GM23338 (cell line): ENCODE data around the gene ZCCHC24. TPM values are rescaled to one million over a fixed set of nuclear protein-coding genes. Genes with fewer than 3 reads are reported as not detected.

Source experiments
- ATAC-seq: fragments of 200-7000 bp; cut with Tn5 transposase; 3 replicates; pipeline ENCODE4 v1.9.1; 2020
- DNase-seq: peaks from one replicate; pipeline ENCODE4 v3.0.0-alpha.2; 2015; ENCODE audit warnings: low spot score
- H2AFZ ChIP-seq: fragments of 200-600 bp; sonication (generic); 2 replicates; pipeline ENCODE4 v1.8.0; 2016; ENCODE audit warnings: antibody characterized with exemption, mild to moderate bottlenecking, moderate library complexity
- H3F3A ChIP-seq: fragments of 200-600 bp; sonication (generic); replicated peaks from 2 replicates; pipeline ENCODE4 v1.8.0; 2017; ENCODE audit warnings: antibody characterized with exemption, mixed run types, low read depth
- H3K27ac ChIP-seq: fragments of 200-600 bp; sonication (generic); 2 replicates; pipeline ENCODE4 v1.6.1; 2016; ENCODE audit warnings: low read depth
- H3K27me3 ChIP-seq: fragments of 200-600 bp; sonication (generic); 2 replicates; pipeline ENCODE4 v1.8.0; 2016; ENCODE audit warnings: mild to moderate bottlenecking, mixed run types, moderate library complexity; ENCODE audit not compliant: insufficient read depth
- H3K36me3 ChIP-seq: fragments of 200-600 bp; sonication (generic); 2 replicates; pipeline ENCODE4 v1.8.0; 2016; ENCODE audit warnings: mild to moderate bottlenecking; ENCODE audit not compliant: insufficient read depth
- H3K4me1 ChIP-seq: fragments of 200-600 bp; sonication (generic); 2 replicates; pipeline ENCODE4 v1.8.0; 2016; ENCODE audit warnings: mild to moderate bottlenecking, moderate library complexity; ENCODE audit not compliant: insufficient read depth
- H3K4me2 ChIP-seq: fragments of 200-600 bp; sonication (generic); 2 replicates; pipeline ENCODE4 v1.7.1; 2017; ENCODE audit warnings: mixed run types
- H3K4me3 ChIP-seq: fragments of 200-600 bp; sonication (generic); 2 replicates; pipeline ENCODE4 v1.6.1; 2016; ENCODE audit warnings: mixed run types
- H3K79me2 ChIP-seq: fragments of 200-600 bp; sonication (generic); replicated peaks from 2 replicates; pipeline ENCODE4 v1.8.0; 2017; ENCODE audit warnings: mild to moderate bottlenecking; ENCODE audit not compliant: insufficient read depth
- H3K9me2 ChIP-seq: fragments of 200-600 bp; sonication (generic); 2 replicates; pipeline ENCODE4 v1.8.0; 2017; ENCODE audit not compliant: insufficient read depth
- H4K20me1 ChIP-seq: fragments of 200-600 bp; sonication (generic); replicated peaks from 2 replicates; pipeline ENCODE4 v1.8.0; 2017; ENCODE audit warnings: mild to moderate bottlenecking; ENCODE audit not compliant: insufficient read depth
- H3K27ac Mint-ChIP-seq: 2 replicates; pipeline ENCODE4 v1.8.0; 2020; ENCODE audit warnings: inconsistent platforms, mild to moderate bottlenecking, moderate library complexity, mixed read lengths
- H3K27me3 Mint-ChIP-seq: 3 replicates; pipeline ENCODE4 v1.8.0; 2022; ENCODE audit warnings: low read depth, mild to moderate bottlenecking, moderate library complexity, mixed read lengths, inconsistent platforms; ENCODE audit not compliant: insufficient read depth, poor library complexity
- H3K36me3 Mint-ChIP-seq: 3 replicates; pipeline ENCODE4 v1.8.0; 2021; ENCODE audit warnings: low read depth, mild to moderate bottlenecking, inconsistent platforms, moderate library complexity, mixed read lengths
- H3K4me1 Mint-ChIP-seq: 3 replicates; pipeline ENCODE4 v1.8.0; 2020; ENCODE audit warnings: mild to moderate bottlenecking, inconsistent platforms, mixed read lengths
- H3K4me3 Mint-ChIP-seq: 3 replicates; pipeline ENCODE4 v1.8.0; 2021; ENCODE audit warnings: moderate library complexity, mild to moderate bottlenecking, inconsistent platforms, mixed read lengths
- H3K9me3 Mint-ChIP-seq: 3 replicates; pipeline ENCODE4 v1.8.0; 2020; ENCODE audit warnings: moderate library complexity, mild to moderate bottlenecking, inconsistent platforms, mixed read lengths
- CREB1 ChIP-seq: fragments of 250-450 bp; sonication (Bioruptor Pico); IDR thresholded peaks from 2 replicates; pipeline ENCODE4 v1.5.0; 2020; ENCODE audit warnings: low read depth, mild to moderate bottlenecking, moderate library complexity
- EZH2 ChIP-seq: fragments of 200-600 bp; sonication (generic); IDR thresholded peaks from one replicate; pipeline ENCODE4 v1.8.0; 2017; ENCODE audit warnings: antibody characterized with exemption, mild to moderate bottlenecking, low read depth; ENCODE audit not compliant: unreplicated experiment
- EZH2phosphoT487 ChIP-seq: fragments of 200-600 bp; sonication (generic); IDR thresholded peaks from one replicate; pipeline ENCODE4 v1.8.1; 2018; ENCODE audit warnings: antibody characterized with exemption; ENCODE audit not compliant: unreplicated experiment
- JUNB ChIP-seq: IDR thresholded peaks from one replicate; pipeline ENCODE4 v1.6.1; 2016; ENCODE audit warnings: antibody characterized with exemption; ENCODE audit not compliant: unreplicated experiment
- NANOG ChIP-seq: IDR thresholded peaks from 2 replicates; pipeline ENCODE4 v1.6.1; 2016; ENCODE audit warnings: antibody characterized with exemption, borderline replicate concordance
- POLR2AphosphoS5 ChIP-seq: IDR thresholded peaks from 2 replicates; pipeline ENCODE4 v1.6.1; 2016; ENCODE audit warnings: antibody characterized with exemption, low read depth
- STAT1 ChIP-seq: IDR thresholded peaks from one replicate; pipeline ENCODE4 v1.6.1; 2016; ENCODE audit warnings: antibody characterized with exemption; ENCODE audit not compliant: unreplicated experiment
- ZNF114 ChIP-seq: fragments of 250-450 bp; sonication (Bioruptor Pico); IDR thresholded peaks from 2 replicates; pipeline ENCODE4 v1.5.0; 2020; ENCODE audit warnings: mild to moderate bottlenecking, moderate library complexity
- ZNF331 ChIP-seq: fragments of 250-450 bp; sonication (Bioruptor Pico); IDR thresholded peaks from 2 replicates; pipeline ENCODE4 v1.5.0; 2020; ENCODE audit warnings: low read depth, mild to moderate bottlenecking, moderate library complexity
- polyA plus RNA-seq: library from polyadenylated mRNA; unstranded; fragments of >200 nt; fragmentation: Nextera tagmentation; extraction: Ambion mirVana; gene quantifications from 2 replicates; pipeline ENCODE4 v1.2.1, GENCODE V29; 2016
- total RNA-seq: library from RNA; depleted of rRNA; stranded (reverse); fragments of >200 nt; shearing (Covaris generic); gene quantifications from 2 replicates; pipeline ENCODE4 v1.2.3, GENCODE V29; 2014
- TF ChIP-seq, protein P1 (sequence below): IDR thresholded peaks from 2 replicates; pipeline ENCODE4 v1.6.1; 2016; ENCODE audit warnings: antibody characterized with exemption
- TF ChIP-seq, protein P2 (sequence below), 2 experiments: fragments of 200-600 bp in 1 of 2; sonication (generic) in 1 of 2; conservative IDR thresholded peaks; 2 replicates each; pipeline versions ENCODE4 v1.5.1 to v1.6.1; 2016 to 2017; ENCODE audit warnings: antibody characterized with exemption in 2 of 2, low read depth in 2 of 2, mild to moderate bottlenecking in 2 of 2, moderate library complexity in 1 of 2
- TF ChIP-seq, protein P3 (sequence below): fragments of 250-450 bp; sonication (Bioruptor Pico); IDR thresholded peaks from 2 replicates; pipeline ENCODE4 v1.5.0; 2020; ENCODE audit warnings: mild to moderate bottlenecking, moderate library complexity
- TF ChIP-seq, protein P4 (sequence below): IDR thresholded peaks from one replicate; pipeline ENCODE4 v1.6.1; 2018; ENCODE audit warnings: antibody characterized with exemption; ENCODE audit not compliant: unreplicated experiment

The ZCCHC24 gene
- total and polyA plus RNA-seq, 2 experiments from 2014 or later, result 2.0 to 10.1 TPM

DNA sequence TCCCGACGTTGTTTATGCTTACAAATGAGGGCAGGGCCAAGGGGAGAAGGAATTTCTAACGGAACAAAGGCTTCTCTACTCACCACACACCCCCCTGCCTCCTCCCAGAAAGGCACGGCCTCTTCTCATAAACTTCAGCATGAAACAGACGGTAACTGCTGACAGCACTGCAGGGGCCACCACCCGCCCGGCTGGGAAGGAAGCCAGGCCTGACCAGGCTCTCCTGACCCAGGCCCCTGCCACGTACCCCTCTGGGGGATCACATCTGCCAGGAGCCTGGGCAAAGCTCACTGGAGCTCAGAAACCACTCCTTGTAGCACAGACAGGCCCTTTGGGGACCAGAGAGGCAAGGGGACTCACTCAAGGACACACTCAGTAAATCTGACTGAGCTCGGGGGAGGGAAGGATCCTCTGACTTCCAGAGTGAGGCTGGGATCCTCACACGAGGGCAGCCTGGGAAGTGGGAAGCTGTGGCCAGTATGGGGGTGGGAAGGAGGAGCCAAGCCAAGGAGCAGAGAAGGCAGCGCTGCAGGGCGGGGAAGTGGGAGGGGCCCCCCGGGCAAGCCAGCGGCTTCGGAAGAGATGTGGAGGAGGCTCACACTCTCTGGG is 46.1 kb downstream of the ZCCHC24 start:
- H3K4me2 ChIP-seq, result peak overlapping the region; percentile 68
- Mint-ChIP-seq H3K9me3 (no peaks in the 10 kb centered on the region; the same call in 2 of the 3 replicates), H3K4me3 (peak overlapping the region; percentile 38; the same call in 1 of the 3 replicates), H3K27me3 (peaks cover 8% of the 10 kb centered on the region), H3K4me1 (peaks cover 36% of the 10 kb centered on the region), H3K36me3 (no peaks in the 10 kb centered on the region), H3K27ac (peak overlapping the region; percentile 88)
- peak; percentile 85 for ATAC-seq
- TF ChIP-seq CREB1 (CRISPR knock-in tag), result no peak
- no peak for TF ChIP-seq NANOG
- no peak for TF ChIP-seq ZNF114 (CRISPR knock-in tag)
- no peak for TF ChIP-seq STAT1
- no peak for TF ChIP-seq ZNF331
- TF ChIP-seq, protein P1, sequence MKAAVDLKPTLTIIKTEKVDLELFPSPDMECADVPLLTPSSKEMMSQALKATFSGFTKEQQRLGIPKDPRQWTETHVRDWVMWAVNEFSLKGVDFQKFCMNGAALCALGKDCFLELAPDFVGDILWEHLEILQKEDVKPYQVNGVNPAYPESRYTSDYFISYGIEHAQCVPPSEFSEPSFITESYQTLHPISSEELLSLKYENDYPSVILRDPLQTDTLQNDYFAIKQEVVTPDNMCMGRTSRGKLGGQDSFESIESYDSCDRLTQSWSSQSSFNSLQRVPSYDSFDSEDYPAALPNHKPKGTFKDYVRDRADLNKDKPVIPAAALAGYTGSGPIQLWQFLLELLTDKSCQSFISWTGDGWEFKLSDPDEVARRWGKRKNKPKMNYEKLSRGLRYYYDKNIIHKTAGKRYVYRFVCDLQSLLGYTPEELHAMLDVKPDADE, result no peak
- TF ChIP-seq EZH2, result no peak
- TF ChIP-seq EZH2phosphoT487, result no peak
- TF ChIP-seq, protein P2, sequence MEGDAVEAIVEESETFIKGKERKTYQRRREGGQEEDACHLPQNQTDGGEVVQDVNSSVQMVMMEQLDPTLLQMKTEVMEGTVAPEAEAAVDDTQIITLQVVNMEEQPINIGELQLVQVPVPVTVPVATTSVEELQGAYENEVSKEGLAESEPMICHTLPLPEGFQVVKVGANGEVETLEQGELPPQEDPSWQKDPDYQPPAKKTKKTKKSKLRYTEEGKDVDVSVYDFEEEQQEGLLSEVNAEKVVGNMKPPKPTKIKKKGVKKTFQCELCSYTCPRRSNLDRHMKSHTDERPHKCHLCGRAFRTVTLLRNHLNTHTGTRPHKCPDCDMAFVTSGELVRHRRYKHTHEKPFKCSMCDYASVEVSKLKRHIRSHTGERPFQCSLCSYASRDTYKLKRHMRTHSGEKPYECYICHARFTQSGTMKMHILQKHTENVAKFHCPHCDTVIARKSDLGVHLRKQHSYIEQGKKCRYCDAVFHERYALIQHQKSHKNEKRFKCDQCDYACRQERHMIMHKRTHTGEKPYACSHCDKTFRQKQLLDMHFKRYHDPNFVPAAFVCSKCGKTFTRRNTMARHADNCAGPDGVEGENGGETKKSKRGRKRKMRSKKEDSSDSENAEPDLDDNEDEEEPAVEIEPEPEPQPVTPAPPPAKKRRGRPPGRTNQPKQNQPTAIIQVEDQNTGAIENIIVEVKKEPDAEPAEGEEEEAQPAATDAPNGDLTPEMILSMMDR (conservative IDR thresholded peaks at IDR 0.05; ENCODE audit: low read depth in 2 of 2), result no peak
- TF ChIP-seq, protein P3, sequence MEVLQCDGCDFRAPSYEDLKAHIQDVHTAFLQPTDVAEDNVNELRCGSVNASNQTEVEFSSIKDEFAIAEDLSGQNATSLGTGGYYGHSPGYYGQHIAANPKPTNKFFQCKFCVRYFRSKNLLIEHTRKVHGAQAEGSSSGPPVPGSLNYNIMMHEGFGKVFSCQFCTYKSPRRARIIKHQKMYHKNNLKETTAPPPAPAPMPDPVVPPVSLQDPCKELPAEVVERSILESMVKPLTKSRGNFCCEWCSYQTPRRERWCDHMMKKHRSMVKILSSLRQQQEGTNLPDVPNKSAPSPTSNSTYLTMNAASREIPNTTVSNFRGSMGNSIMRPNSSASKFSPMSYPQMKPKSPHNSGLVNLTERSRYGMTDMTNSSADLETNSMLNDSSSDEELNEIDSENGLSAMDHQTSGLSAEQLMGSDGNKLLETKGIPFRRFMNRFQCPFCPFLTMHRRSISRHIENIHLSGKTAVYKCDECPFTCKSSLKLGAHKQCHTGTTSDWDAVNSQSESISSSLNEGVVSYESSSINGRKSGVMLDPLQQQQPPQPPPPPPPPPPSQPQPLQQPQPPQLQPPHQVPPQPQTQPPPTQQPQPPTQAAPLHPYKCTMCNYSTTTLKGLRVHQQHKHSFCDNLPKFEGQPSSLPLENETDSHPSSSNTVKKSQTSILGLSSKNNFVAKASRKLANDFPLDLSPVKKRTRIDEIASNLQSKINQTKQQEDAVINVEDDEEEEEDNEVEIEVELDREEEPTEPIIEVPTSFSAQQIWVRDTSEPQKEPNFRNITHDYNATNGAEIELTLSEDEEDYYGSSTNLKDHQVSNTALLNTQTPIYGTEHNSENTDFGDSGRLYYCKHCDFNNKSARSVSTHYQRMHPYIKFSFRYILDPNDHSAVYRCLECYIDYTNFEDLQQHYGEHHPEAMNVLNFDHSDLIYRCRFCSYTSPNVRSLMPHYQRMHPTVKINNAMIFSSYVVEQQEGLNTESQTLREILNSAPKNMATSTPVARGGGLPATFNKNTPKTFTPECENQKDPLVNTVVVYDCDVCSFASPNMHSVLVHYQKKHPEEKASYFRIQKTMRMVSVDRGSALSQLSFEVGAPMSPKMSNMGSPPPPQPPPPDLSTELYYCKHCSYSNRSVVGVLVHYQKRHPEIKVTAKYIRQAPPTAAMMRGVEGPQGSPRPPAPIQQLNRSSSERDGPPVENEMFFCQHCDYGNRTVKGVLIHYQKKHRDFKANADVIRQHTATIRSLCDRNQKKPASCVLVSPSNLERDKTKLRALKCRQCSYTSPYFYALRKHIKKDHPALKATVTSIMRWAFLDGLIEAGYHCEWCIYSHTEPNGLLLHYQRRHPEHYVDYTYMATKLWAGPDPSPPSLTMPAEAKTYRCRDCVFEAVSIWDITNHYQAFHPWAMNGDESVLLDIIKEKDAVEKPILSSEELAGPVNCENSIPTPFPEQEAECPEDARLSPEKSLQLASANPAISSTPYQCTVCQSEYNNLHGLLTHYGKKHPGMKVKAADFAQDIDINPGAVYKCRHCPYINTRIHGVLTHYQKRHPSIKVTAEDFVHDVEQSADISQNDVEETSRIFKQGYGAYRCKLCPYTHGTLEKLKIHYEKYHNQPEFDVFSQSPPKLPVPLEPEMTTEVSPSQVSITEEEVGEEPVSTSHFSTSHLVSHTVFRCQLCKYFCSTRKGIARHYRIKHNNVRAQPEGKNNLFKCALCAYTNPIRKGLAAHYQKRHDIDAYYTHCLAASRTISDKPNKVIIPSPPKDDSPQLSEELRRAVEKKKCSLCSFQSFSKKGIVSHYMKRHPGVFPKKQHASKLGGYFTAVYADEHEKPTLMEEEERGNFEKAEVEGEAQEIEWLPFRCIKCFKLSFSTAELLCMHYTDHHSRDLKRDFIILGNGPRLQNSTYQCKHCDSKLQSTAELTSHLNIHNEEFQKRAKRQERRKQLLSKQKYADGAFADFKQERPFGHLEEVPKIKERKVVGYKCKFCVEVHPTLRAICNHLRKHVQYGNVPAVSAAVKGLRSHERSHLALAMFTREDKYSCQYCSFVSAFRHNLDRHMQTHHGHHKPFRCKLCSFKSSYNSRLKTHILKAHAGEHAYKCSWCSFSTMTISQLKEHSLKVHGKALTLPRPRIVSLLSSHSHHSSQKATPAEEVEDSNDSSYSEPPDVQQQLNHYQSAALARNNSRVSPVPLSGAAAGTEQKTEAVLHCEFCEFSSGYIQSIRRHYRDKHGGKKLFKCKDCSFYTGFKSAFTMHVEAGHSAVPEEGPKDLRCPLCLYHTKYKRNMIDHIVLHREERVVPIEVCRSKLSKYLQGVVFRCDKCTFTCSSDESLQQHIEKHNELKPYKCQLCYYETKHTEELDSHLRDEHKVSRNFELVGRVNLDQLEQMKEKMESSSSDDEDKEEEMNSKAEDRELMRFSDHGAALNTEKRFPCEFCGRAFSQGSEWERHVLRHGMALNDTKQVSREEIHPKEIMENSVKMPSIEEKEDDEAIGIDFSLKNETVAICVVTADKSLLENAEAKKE, result no peak
- TF ChIP-seq JUNB, result no peak
- no peak for TF ChIP-seq POLR2AphosphoS5
- TF ChIP-seq, protein P4, sequence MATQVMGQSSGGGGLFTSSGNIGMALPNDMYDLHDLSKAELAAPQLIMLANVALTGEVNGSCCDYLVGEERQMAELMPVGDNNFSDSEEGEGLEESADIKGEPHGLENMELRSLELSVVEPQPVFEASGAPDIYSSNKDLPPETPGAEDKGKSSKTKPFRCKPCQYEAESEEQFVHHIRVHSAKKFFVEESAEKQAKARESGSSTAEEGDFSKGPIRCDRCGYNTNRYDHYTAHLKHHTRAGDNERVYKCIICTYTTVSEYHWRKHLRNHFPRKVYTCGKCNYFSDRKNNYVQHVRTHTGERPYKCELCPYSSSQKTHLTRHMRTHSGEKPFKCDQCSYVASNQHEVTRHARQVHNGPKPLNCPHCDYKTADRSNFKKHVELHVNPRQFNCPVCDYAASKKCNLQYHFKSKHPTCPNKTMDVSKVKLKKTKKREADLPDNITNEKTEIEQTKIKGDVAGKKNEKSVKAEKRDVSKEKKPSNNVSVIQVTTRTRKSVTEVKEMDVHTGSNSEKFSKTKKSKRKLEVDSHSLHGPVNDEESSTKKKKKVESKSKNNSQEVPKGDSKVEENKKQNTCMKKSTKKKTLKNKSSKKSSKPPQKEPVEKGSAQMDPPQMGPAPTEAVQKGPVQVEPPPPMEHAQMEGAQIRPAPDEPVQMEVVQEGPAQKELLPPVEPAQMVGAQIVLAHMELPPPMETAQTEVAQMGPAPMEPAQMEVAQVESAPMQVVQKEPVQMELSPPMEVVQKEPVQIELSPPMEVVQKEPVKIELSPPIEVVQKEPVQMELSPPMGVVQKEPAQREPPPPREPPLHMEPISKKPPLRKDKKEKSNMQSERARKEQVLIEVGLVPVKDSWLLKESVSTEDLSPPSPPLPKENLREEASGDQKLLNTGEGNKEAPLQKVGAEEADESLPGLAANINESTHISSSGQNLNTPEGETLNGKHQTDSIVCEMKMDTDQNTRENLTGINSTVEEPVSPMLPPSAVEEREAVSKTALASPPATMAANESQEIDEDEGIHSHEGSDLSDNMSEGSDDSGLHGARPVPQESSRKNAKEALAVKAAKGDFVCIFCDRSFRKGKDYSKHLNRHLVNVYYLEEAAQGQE, result no peak
- no peaks in the 10 kb centered on the region for H3K36me3 ChIP-seq
- H4K20me1 ChIP-seq, result no peaks in the 10 kb centered on the region
- H3K27me3 ChIP-seq, result no peaks in the 10 kb centered on the region
- H3K79me2 ChIP-seq, result no peaks in the 10 kb centered on the region
- H3K4me1 ChIP-seq, result peaks cover 13% of the 10 kb centered on the region
- no peaks in the 10 kb centered on the region for H3F3A ChIP-seq
- peak; percentile 77 for DNase-seq
- no peaks in the 10 kb centered on the region for H3K9me2 ChIP-seq
- H3K27ac ChIP-seq, result no peak overlapping the region; the same call in 1 of the 2 replicates
- peak overlapping the region; percentile 52; the same call in 1 of the 2 replicates for H2AFZ ChIP-seq
- no peak overlapping the region for H3K4me3 ChIP-seq
